Mucosa of gallbladder (tissue), 1 donor: ENCODE results near the gene DCHS2. TPM values are rescaled to one million over a fixed set of nuclear protein-coding genes. Genes with fewer than 3 reads are reported as not detected.
A peak's percentile ranks its signal among the peaks of the same experiment; 100 is the strongest.

Experiments used
- DNase-seq: peaks from one replicate; pipeline ENCODE4 v3.0.0-alpha.2; 2020; ENCODE audit warnings: low spot score
- total RNA-seq: library from RNA; stranded (reverse); gene quantifications from one replicate; pipeline ENCODE4 v1.2.1, GENCODE V29; 2021
- donor health status: DM: no; HTN: no; CAD: no.

DCHS2 gene
- total RNA-seq, 1 donor from 2014 or later = 14.2 TPM

DNA sequence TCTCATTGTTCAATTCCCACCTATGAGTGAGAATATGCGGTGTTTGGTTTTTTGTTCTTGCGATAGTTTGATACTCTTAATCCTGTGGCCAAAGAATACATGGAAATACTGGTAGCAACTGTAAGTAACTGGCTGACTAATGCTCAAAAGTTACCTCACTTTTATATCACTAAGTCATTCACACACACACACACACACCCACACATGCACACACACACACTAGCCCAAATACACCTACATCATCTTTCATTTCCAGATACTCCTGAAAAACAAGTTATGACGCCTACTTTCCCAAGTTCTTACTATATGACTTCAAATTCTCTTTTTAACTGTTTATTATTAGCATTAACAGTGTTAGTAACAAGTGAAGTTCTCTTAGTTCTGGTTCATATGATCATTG, 101.3 kb downstream of the DCHS2 start:
- DNase-seq = no peak

DNA sequence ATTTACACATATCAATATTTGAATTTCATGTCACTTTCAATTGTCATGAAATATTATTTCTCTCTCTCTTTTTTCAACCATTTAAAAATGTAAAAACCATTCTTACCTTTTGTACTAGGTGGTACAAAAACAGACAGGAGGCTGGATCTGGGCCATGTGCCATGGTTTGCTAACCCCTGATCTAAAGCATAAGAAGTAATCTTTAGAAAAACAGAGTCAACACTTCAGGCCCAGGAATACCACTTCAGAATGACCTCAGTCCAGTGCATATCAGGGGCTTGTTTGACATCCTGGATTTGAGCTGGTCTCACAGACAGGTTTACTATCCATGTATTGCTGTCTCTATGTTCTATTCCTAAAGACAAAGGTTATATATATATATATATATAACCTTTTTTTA, 102.5 kb downstream of the DCHS2 start:
- no peak for DNase-seq

DNA sequence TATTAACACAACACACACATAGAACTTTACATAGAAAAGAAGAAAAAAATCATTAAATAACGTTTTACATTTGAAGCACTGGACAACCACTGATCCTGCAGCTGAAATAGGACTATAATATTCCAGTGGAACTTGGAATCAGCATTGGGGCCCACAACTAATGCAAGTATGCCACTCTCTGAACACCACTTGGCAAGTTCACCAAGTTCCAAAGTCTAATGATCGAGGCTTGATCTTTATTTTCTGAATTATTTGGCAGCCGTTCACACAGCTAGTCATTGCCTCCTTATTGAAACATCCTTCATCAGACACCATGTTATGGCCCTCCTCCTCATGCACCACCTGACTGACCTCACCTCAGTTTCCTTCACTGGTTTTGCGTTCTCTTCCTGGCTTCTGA, 107.6 kb downstream of the DCHS2 start:
- no peak for DNase-seq

DNA sequence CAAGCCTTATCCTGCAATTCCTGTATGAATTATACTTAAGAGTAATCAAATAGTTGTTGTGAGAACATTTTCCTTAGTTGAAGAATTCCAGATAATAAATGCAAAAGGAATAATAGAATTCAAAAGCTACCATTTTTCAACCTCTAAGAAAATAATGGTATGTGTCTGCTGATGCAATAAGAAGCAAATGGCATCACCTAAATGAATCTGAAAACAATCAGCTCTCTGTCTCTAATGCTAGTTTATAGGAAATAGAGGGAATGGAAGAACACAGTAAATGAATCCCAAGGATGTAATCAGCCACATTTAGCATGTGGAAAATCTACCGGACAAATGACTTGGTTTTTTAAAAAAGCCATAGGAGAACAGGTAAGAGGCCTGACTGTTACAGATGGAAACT, 115.1 kb downstream of the DCHS2 start:
- DNase-seq = no peak

DNA sequence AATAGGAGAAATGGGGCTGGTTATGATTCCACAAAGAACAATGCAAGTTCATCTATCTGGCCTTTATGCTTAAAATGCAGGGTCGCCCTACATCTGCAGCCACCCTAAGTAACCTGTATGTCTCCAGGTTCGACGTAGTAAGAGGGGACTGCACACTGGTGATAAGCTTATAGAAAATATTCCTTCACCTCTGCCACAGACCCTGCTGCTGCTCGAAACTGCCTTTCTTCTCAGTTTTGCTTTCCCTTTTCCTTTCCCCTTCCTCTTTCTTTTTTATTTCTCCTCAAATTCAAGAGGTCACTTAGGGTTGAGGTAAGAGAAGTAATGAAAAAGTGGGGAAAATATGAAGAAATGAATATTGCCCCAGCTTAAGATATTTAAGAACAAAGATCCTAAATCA, 123.5 kb downstream of the DCHS2 start:
- no peak for DNase-seq

DNA sequence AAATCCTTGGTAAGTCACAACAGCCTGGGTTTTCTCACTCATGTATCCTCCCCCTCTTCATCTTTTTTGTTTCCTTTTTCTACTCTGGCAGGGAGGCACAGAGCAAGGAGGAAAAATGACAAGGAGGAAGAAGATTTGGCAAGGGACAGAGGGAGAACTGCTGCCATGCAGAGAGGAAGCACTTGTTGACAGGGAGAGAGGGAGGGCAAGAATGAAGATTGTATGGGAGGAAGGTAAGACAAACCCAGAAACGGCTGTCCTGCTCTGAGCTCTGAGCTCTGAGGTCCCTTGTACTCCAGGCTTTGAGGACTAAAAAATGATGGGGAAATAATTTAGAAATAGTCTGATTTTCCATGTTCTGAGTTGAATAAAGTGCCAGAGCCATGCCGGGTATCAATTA, 123.9 kb downstream of the DCHS2 start:
- no peak for DNase-seq

DNA sequence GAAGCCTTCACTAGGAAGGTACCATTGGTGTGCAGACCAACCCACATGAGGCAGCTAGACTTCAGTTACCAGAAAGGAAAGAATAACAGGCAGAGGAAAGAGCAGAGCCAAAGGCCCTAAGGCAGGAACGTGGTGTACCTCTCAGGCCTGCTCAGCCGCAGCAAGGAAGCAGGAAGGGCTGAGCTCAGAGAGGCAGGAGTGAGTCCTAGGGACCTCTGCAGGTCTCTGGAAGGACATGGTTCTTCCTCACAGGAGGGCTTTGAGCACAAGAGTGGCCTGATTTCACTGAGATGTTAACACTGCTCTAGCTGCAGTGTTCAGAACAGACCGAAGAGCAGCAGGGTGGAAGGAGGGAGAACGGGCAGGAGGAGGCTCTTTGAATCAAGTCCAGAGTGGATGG, 124.6 kb downstream of the DCHS2 start:
- DNase-seq = no peak

DNA sequence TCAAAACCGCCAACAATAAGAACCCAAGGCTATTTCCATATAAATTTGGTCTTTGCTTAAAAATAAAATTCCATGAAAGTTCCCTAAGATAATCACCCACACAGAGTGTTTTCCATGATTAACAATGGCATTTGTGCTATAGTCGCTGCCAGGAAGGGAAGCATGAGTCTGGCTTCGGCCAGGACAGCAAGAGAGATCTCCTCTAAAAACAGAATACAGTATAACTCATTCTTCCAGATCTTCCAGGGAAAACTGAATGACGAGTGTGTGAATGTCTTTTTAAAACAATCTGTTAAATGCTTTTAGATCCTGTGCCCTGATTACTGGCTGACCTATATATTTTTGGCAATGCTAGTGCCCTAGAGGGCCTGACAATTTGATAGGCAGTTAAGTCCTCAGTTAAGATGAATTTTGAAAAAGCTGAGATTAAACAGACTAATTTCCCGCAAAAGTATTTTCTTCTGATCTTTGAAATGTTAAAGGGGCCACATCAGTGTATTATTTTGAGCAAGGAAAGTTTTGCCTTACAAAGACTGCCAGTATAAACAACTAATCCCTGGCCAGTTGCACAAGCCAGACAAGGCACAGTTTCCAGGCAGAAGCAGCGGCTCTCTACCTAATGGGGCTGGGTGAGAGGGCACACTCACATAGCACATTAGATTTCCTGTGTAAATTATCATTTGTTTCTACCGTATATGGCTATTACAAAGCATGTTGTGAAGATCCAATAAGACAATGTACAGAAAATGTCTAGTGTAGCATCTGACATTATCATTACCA, 127.3 kb downstream of the DCHS2 start:
- DNase-seq = no peak

DNA sequence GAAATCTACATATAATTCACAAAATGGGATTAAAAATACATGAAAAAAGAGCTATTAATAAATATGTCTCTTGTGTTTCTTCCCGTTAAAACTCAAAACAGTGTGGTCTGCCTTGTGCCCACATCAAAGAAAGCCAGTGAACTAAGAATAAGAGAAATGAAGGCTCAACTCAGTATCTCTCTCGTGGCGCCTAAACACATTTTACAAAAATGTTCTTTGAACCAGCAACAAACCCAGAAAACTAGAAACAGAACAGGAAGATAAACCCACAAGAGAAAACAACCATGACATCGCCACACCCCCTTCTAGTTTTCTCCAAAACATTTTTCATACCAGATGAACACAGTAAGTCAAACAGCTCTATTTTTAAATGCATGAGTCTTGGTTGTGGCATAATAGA, 130.1 kb downstream of the DCHS2 start:
- no peak for DNase-seq

DNA sequence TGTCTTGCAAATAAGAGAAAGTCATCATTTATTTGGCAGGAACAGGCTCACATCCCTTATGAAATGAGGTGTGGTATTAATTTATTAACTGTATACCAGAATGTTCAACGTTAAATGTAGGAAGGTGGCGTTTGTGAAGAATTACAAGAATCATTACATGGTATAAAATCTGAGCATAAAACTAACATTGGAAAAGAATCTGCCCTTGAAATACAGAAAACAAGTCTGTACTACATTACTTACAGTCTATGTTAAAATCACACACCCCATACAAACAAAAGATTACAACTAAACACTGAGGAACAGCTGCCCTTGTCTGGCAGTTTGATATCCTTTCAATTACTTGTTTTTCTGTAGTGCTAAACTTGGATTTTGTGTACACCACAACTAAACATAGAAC, 131.1 kb downstream of the DCHS2 start:
- DNase-seq = no peak

DNA sequence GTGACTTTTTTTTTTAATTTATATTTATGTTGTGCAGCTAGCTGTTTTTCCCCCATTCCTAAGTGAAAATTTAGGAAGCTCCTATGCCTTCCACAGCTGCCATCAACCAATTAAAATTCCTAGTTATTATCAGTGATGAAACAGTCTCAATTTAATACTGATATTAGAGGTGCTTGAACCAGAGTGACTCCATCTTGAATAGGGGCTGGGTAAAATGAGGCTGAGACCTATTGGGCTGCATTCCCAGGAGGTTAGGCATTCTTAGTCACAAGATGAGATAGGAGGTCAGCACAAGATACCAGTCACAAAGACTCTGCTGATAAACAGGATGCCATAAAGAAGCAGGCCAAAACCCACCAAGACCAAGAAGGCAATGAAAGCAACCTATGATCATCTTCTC, 136.7 kb downstream of the DCHS2 start:
- DNase-seq = no peak

DNA sequence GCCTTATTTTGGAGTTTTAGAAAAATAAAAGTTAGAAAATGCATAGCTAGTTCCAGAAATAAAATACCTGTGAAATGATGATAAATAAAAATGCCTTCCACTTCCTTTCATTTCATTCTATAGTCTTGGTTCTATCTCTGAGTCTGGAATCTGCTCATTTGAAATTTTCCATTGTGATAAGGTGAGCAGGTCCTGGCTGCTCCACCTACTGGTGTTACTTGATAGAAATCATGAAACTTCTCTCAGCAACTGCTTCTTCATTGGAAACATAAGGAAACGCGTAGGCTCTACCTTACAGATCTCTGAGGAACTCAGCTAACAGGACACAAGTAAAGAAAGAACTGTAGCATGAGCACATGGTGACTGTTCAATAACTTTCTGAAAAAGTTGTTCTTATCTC, 141.8 kb downstream of the DCHS2 start:
- no peak for DNase-seq

DNA sequence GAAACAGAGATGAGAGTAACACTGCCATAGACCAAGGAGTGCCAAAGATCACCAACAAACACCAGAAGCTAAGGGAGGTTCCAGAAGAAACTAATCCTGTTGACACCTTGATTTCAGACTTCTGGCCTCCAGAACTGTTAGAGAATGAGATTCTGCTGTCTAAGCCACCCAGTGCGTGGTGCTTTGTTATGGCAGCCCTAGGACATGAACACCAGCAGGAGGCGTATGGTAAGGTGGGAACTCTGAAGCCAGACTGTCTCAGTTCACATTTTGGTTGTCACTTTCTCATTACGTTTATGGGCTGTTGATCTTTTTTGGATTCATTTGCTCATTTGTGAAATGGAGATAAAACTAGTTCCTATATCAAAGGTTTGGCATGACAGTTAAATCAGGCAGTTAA, 142.9 kb downstream of the DCHS2 start:
- no peak for DNase-seq

DNA sequence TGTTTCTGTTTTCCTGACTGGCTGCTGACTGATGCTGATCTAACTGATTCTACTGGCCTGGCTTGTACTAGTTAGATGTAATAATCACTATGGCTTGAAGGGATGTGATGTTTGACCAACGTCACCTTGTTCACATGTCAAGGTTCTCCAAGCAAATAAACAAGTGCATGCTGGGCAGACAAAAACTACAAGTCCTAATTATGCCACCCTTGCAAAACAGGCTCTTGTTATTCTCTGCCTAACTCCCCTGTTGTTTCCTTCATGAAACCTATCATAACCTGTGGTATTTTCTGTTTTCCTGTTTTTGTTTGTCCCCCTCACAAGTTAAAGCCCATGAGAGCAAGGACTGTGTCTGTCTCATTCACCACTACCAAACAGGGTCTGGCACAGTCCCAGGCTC, 146.2 kb downstream of the DCHS2 start:
- no peak for DNase-seq

DNA sequence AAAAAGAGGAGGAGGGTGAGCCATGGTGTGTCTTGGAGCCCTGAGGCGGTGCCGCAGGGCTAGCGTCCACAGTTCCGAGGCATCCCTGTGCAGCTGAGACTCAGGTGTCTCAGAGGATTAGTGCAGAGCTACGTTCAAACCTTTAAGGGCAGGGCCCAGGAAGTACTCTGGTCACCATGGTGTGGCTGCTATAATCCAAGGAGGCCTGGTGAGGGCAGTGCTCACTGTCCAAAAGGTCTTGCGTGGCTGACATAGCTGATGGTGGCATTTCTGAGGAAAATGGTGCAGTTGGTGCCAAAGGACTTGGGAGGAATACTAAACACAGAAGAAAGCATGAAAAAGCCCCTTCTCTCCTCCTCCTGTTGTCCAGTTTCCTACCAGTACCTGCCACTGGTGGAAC, 146.9 kb downstream of the DCHS2 start:
- no peak for DNase-seq

DNA sequence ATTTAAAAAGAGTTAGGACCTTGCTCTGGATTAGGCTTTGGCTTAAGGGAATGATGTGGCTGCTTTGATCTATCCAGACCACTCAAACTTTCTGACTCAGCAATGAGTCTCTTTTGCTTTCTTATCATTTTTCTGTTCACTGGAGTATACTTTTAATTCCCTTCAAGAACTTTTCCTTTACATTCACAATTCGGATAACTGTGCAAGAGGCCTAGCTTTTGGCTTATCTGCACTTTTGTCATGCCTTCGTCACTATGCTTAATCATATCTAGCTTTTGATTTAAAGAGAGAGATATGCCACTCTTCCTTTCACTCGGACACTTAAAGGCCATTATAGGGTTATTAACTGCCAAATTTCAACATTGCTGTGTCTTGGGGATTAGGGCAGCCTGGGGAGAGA, 147.9 kb downstream of the DCHS2 start:
- no peak for DNase-seq

DNA sequence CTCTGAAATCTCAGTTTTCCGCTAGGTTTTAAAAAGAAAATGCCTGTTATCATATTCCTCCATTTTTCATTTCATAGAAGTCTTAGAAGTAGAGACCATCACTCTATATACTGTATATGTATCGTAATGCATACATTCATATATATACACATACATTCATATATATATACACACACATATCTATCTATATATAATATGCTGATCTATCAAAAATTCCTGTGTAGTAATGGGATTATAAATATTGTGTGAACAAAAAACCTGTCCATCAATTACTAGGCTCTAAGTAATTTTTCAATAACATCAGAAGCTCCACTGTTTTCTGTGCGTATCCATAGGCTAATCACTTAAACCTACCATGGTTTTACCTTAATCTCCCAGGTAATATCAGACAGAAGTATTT, 150.2 kb downstream of the DCHS2 start:
- no peak for DNase-seq

DNA sequence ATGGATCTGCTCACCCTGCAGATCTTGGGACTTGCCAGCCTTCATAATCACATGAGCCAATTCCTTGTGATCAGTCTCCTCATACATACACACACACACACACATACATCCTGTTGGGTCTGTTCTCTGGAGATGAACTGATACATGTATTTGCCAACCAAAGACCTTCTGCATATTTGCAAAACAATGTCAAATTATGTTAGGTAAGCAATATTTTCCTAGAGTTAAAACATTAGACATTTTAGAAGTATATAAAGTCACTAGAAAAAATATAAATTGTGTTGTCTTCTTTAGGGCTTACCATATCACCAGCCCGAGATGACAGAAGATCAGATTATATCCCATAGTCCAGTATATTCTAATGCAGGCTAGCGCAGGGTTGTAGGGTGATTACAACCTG, 156.0 kb downstream of the DCHS2 start:
- no peak for DNase-seq

DNA sequence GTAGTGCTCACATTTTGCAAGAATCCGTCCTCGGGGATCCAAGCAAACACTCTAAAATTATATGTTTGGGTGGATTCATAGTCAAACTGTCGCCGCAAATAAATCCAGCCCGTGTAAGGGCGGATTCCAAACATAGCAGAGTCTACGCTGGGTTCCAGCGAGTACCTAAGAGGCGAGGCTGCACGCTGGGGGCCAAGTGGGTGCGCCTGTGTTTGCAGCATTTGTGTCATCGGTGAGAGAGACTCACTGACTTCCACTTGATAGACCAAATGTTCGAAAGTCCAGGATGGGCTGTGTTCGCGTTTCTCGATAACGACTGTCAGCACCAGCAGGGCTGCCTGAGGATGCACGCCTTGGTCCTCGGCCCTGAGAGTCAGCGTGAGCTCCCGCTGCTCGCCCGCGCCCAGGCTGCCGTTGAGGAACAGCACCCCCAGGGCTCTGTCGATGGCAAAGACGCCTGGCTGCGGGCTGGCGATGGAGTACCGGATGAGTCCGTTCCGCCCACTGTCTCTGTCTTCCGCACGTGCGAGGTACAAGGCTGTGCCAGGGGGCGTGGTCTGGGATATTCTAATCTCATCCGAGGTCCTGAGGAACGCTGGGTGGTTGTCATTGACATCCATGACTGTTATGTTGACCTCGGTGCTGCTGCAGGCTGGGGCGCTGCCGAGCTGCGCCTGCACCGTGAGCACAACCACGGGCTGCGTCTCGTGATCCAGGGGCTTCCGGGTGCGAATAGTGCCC, 158.7 kb downstream of the DCHS2 start:
- DNase-seq = peak; percentile 23

DNA sequence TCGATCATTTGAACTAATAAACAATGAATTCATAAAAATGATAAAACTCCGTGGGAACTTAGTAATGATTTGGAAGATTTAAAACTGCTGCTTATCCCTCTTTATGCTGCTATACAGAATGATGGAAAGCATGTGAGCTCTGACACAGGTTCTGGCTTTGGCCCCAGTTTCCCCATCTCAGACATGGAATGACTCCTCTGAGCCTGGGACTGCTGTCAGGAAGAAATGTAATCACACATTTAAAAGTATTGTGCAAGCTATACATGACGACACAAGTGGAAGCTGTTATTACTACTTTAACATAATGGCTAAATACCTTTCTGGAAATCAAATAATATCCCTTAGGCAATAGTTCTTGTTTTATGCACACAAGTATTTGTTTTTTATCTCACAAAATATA, 161.7 kb downstream of the DCHS2 start:
- no peak for DNase-seq

DNA sequence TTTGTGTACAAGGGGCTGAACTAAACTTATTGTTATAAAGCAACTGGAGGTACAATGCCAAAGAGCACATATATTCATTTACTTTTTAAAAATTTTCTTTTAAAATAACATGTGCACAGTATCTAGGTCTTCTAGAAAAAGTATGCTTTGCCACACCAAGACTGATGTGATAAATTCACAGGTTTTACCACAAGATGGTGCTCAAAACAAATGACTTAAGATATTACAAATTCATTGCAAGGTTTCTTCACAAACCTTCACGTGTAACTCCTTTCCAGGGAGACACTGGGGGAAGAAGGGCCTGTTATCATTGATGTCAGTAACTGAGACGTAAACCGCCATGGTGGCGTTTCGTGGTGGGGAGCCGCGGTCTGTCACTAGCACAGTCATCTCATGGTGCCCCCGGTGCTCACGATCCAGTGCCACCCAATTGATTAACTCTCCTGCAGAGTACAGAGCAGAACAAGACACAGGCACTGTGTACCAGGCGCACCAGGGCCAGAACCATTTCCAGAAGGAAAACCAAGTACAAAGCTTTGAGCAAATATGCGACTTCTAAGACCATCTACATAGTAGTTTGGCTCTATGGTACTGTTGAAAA, 162.2 kb downstream of the DCHS2 start:
- DNase-seq = no peak

DNA sequence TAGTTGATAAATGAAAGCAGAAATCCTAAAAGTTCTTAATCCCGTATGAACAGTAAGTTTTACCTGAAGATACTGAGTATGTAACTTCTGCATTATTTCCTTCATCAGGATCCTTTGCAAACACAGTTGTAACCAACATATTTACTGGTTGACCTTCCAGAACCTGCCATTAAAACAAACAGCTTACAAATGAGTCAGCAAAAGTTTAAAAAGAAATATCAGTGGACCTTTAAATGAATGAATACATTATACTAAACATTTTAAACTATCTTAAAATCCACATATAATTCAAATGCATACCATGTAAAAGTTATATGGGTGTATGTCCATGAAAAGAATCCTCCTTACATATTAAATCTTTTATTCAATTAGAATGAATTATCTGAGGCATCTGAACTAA, 163.6 kb downstream of the DCHS2 start:
- DNase-seq = no peak

DNA sequence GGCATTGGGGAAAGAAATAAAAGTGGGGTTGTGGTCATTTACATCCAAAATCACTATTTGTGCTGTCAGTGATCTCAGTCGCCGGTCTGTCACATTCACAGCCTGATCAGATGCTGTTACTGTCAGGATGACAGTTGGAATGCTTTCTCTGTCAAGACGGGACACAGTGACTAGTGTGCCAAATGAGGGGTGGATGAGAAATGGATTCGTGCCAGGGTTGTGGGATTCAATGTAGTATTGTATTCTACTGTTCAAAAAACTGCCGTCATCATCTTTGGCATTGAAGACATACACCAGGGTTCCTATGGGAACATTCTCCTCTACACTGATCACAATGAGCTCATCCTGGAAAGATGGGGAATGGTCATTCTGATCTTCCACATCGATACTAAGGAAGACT, 171.1 kb downstream of the DCHS2 start:
- no peak for DNase-seq
